AG09319 (cell line): Measurements from ENCODE around the gene FOXO3.

Experiments used
- DNase-seq: peaks from one replicate; pipeline ENCODE4 v3.0.0-alpha.2; 2010; ENCODE audit warnings: low read depth; ENCODE audit errors: extremely low read depth
- CTCF ChIP-seq: IDR thresholded peaks from 2 replicates; pipeline ENCODE4 v1.5.1; 2011; ENCODE audit warnings: low read depth, mild to moderate bottlenecking, inconsistent platforms, low read length, moderate library complexity

The FOXO3 gene

GRCh38 chr6:108580646-108581045 lies 19.9 kb downstream of the FOXO3 start:
- no peak for DNase-seq
- no peak for TF ChIP-seq CTCF

- DNase-seq: peak; percentile 86
- no peak for TF ChIP-seq CTCF
Observed at GRCh38 chr6:108581237-108581931, 20.7 kb downstream of the FOXO3 start.

GRCh38 chr6:108581932-108582475 lies 21.3 kb downstream of the FOXO3 start:
- no peak for TF ChIP-seq CTCF
- no peak for DNase-seq

GRCh38 chr6:108582618-108583017 lies 21.9 kb downstream of the FOXO3 start:
- TF ChIP-seq CTCF: no peak
- no peak for DNase-seq

- no peak for DNase-seq
- TF ChIP-seq CTCF: no peak
Observed at GRCh38 chr6:108584323-108584722, 23.6 kb downstream of the FOXO3 start.

GRCh38 chr6:108585359-108585758 lies 24.6 kb downstream of the FOXO3 start:
- TF ChIP-seq CTCF: no peak
- no peak for DNase-seq

- no peak for DNase-seq
- no peak for TF ChIP-seq CTCF
Observed at GRCh38 chr6:108585921-108586536, 25.3 kb downstream of the FOXO3 start.
